ENCODE data around the gene SFT2D1.

DNA sequence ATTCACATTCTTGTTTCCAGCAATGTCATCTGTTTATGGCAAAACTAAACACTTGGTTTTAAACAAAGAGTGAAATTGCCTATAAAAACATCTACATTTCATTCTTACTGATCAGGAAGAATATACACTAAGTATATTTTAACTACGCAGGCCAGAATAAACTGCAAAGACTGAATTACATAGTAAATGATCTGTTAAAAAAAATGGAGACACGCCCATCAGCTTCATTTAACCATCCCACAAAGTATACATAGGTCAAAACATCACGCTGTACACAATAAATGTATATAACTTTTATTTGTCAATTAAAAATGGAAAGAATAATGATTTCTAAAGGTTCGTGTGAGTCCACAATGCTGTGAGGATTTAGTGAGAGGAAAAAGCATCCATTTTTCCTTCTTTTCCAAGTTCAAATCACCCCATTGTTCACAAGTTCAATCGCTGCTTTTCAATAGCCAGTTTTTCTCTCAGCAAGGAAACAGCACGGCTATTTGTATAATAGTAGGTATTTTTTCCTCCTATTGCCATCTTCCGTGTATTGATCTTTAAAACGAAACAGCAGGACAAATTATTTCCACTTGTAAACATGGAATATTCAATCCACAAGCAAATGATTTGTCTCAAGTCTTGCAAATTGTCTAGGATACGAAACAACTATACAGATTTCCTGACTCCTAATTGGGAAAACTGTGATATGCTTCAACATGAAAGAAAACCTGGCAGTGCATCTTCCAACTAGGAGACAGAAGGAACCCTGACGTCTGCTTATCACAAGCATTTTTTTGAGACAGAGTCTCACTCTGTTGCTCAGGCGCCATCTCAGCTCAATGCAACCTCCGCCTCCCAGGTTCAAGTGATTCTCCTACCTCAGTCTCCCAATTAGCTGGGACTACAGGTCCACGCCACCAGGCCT is 10.6 kb downstream of the SFT2D1 start:
- TF ChIP-seq EP300 (IDR thresholded peaks at IDR 0.05) (no peak), CTCF (IDR thresholded peaks at IDR 0.05) (no peak)

Data from stomach (tissue), 4 donors.